Ascending aorta (tissue), 2 donors: ENCODE measurements around the gene PHF13. TPM values are rescaled to one million over a fixed set of nuclear protein-coding genes. Genes with fewer than 3 reads are reported as not detected.

ENCODE experiments used
- DNase-seq, 2 donors: peaks; one replicate each; pipeline ENCODE4 v3.0.0-alpha.2; 2019; ENCODE audit warnings: low spot score in 2 of 2
- H3K27ac ChIP-seq, 2 donors: fragments of 200-600 bp; sonication (generic); one replicate each; pipeline ENCODE4 v1.5.1; 2016 to 2017; ENCODE audit warnings: mild to moderate bottlenecking in 1 of 2
- H3K27me3 ChIP-seq: fragments of 200-600 bp; sonication (generic); one replicate; pipeline ENCODE4 v1.5.1; 2017
- H3K36me3 ChIP-seq, 2 donors: fragments of 200-600 bp; sonication (generic); one replicate each; pipeline ENCODE4 v1.5.1; 2016
- H3K4me1 ChIP-seq, 2 donors: fragments of 200-600 bp; sonication (generic); one replicate each; pipeline ENCODE4 v1.5.1; 2016 to 2017; ENCODE audit warnings: mild to moderate bottlenecking in 1 of 2
- H3K4me3 ChIP-seq, 2 donors: fragments of 200-600 bp; sonication (generic); one replicate each; pipeline ENCODE4 v1.5.1; 2016 to 2017; ENCODE audit warnings: mild to moderate bottlenecking in 1 of 2
- H3K9me3 ChIP-seq, 2 donors: fragments of 200-600 bp; sonication (generic); one replicate each; pipeline ENCODE4 v1.5.1; 2016
- CTCF ChIP-seq, 3 experiments: fragments of 200-600 bp in 2 of 3; fragments of 450-650 bp in 1 of 3; sonication (generic) in 2 of 3; IDR thresholded peaks; one replicate each; pipeline ENCODE4 v1.5.1; 2016 to 2019; ENCODE audit warnings: antibody characterized with exemption in 3 of 3, mild to moderate bottlenecking in 1 of 3, moderate library complexity in 1 of 3
- intact Hi-C: fragments of 100-400 bp; cut with DNase I; formaldehyde crosslinking; loops from one replicate; pipeline ENCODE4 v1.15.1; 2023
- total RNA-seq: library from RNA; depleted of rRNA; stranded (reverse); fragments of >200 nt; gene quantifications from one replicate; pipeline ENCODE4 v1.1.0, GENCODE V29; 2016

PHF13 gene
- total RNA-seq, 1 donor from 2014 or later, result 1.5 TPM

GRCh38 chr1:6592441-6592840, 21.1 kb upstream of the PHF13 start:
- Histone ChIP-seq H3K9me3 (no peaks in the 10 kb centered on the region), H3K4me3 (peak overlapping the region in 1 of 2 donors; percentile 26), H3K27ac (peak overlapping the region; percentile 82 to 86), H3K4me1 (peaks cover 18 to 62% of the 10 kb centered on the region in 2 donors), H3K36me3 (peaks cover 73 to 82% of the 10 kb centered on the region in 2 donors), H3K27me3 (no peaks in the 10 kb centered on the region)
- TF ChIP-seq CTCF (IDR thresholded peaks at IDR 0.05), result no peak
- intact Hi-C loops, result loop anchor here (5.0 kb wide), 1 partner anchor 40 kb away; the partner anchor contains the start of gene NOL9
- no peak for DNase-seq

DNA sequence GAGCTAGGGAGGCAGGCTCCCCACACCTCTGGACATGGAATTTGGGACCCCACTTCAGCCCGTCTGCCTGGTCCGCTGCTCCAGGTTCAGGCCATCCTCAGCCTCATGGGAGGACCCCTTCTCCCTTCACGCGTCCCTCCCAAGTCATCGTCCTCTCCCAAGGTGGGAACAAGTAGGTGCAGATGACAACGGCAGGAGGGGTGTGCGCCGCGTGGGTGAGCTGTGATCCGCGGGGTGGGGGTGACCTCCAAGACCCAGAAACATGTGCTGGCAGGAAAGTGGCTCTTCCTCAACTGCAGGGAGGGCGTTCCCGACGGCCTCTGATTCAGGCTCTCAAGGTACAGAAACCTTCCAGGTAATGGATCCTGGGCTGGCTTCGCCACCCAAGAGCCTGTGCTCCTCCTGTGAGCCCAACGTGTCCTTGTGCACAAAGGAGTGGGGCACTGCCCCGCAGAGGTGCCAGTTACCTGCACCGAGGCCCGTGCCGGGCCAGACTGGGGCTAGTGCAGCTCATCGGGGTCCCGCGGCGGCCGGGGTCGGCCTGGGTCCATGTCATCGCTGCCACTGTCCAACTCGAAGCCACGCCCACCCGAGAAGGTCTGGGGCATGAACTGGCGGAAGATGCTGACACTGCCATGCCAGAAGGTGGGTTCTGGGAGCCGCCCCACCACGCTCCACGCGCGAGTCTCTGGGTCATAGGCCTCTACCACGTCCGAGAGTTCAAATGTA, 20.5 kb upstream of the PHF13 start:
- no peak for TF ChIP-seq CTCF (IDR thresholded peaks at IDR 0.05)
- H3K9me3 ChIP-seq, result no peaks in the 10 kb centered on the region
- H3K4me3 ChIP-seq, result no peak overlapping the region
- no peaks in the 10 kb centered on the region for H3K27me3 ChIP-seq
- H3K4me1 ChIP-seq, result peaks cover 18 to 64% of the 10 kb centered on the region in 2 donors
- peak overlapping the region; percentile 82 to 86 for H3K27ac ChIP-seq
- DNase-seq, result no peak
- intact Hi-C loops, result loop anchor here (5.0 kb wide), 1 partner anchor 41 kb away; the partner anchor contains the start of gene NOL9
- peaks cover 75 to 87% of the 10 kb centered on the region in 2 donors for H3K36me3 ChIP-seq

GRCh38 chr1:6593810-6594209, 19.7 kb upstream of the PHF13 start:
- no peaks in the 10 kb centered on the region for H3K27me3 ChIP-seq
- peak overlapping the region; percentile 22 to 86 for H3K27ac ChIP-seq
- TF ChIP-seq CTCF (IDR thresholded peaks at IDR 0.05), result no peak
- intact Hi-C loops, result loop anchor here (5.0 kb wide), 1 partner anchor 42 kb away; the partner anchor contains the start of gene NOL9
- no peak overlapping the region for H3K4me3 ChIP-seq
- H3K9me3 ChIP-seq, result no peaks in the 10 kb centered on the region
- DNase-seq, result no peak
- peaks cover 23 to 71% of the 10 kb centered on the region in 2 donors for H3K4me1 ChIP-seq
- H3K36me3 ChIP-seq, result peaks cover 75 to 89% of the 10 kb centered on the region in 2 donors

DNA sequence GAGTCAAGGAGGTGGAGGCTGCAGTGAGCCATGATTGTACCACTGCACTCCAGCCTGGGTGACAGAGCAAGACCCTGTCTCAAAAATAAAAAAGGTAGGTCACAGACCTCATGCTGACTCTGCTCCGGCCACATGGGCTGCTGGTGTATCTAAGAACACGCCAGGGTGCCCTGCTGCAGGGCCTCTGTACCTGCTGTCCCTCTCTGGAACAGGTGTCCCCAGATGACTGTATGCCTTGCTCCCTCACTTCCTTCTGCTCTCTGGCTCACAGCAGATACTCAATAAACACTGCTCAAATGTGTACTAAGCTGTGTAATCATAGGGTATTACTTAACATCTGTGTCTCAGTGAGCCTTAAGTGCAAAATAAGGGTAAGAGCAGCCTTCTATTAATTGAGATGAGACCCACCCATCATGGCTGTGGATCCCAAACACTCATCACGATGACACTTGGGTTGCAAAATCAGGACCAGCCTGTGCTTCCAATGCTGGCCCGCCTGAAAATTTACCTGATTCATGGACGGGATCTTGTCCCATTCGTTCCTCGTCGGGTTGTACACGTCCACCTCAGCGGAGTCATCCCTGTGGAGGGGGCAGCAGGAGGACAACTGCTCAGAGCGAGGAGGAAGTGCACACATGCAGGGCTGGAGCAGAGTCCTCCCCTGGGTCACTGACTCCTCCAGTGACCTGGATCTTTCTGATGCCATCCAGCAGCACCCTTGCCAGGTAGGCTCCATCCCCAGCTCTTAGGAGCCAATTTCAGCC, 18.4 kb upstream of the PHF13 start:
- Histone ChIP-seq H3K36me3 (peaks cover 70 to 85% of the 10 kb centered on the region in 2 donors), H3K9me3 (no peaks in the 10 kb centered on the region), H3K4me1 (peaks cover 30 to 73% of the 10 kb centered on the region in 2 donors), H3K4me3 (no peak overlapping the region), H3K27me3 (no peaks in the 10 kb centered on the region), H3K27ac (peak overlapping the region; percentile 12 to 25)
- TF ChIP-seq CTCF (IDR thresholded peaks at IDR 0.05), result no peak
- no peak for DNase-seq
- intact Hi-C loops, result loop anchor here (5.0 kb wide), 1 partner anchor 43 kb away; the partner anchor contains the start of gene NOL9

- no peaks in the 10 kb centered on the region for H3K9me3 ChIP-seq
- intact Hi-C loops, result no loop called here
- H3K4me3 ChIP-seq, result peak overlapping the region; percentile 10 to 95
- no peaks in the 10 kb centered on the region for H3K27me3 ChIP-seq
- H3K36me3 ChIP-seq, result peaks cover 66 to 81% of the 10 kb centered on the region in 2 donors
- peaks cover 35 to 63% of the 10 kb centered on the region in 2 donors for H3K4me1 ChIP-seq
- peak overlapping the region in 1 of 2 donors; percentile 98 for H3K27ac ChIP-seq
- TF ChIP-seq CTCF (IDR thresholded peaks at IDR 0.05), result no peak
- DNase-seq, result no peak
These were observed 17.2 kb upstream of the PHF13 start for GRCh38 chr1:6596351-6596750.
